Activated CD4-positive, alpha-beta T cell treated with anti-CD3 and anti-CD28 coated beads, Interleukin-2, amount 10 ng/mL, durations not matched to agents 7 days and 5 days (primary cell): ENCODE results near the gene SPANXC. TPM values are rescaled to one million over a fixed set of nuclear protein-coding genes. Genes with fewer than 3 reads are reported as not detected.
"Not testable (repeated sequence)": the region's sequence is repeated elsewhere in the genome, so short reads cannot be mapped to it uniquely, and the experiment has no call there.

Source experiments
- CTCF ChIA-PET: fragments of 350-600 bp; sonication (Branson Sonifier 250); formaldehyde crosslinking; loops from one replicate; lab custom pipeline; 2021; ENCODE audit warnings: antibody characterized with exemption; lab: Charles Lee
- POLR2A ChIA-PET: fragments of 350-600 bp; sonication (Branson Sonifier 250); formaldehyde crosslinking; loops from one replicate; lab custom pipeline; 2021; ENCODE audit warnings: antibody characterized with exemption; lab: Charles Lee
- DNase-seq: peaks from one replicate; pipeline ENCODE4 v3.0.0-alpha.2; 2020
- H3K27ac Mint-ChIP-seq: one replicate; pipeline ENCODE4 v1.8.0; 2021; ENCODE audit warnings: mild to moderate bottlenecking, moderate library complexity, mixed read lengths
- H3K27me3 Mint-ChIP-seq: one replicate; pipeline ENCODE4 v1.8.0; 2021; ENCODE audit warnings: mixed read lengths
- H3K36me3 Mint-ChIP-seq: one replicate; pipeline ENCODE4 v1.8.0; 2021; ENCODE audit warnings: low read depth, mixed read lengths
- H3K4me1 Mint-ChIP-seq: one replicate; pipeline ENCODE4 v1.8.0; 2021; ENCODE audit warnings: mixed read lengths
- H3K4me3 Mint-ChIP-seq: one replicate; pipeline ENCODE4 v1.8.0; 2021; ENCODE audit warnings: mild to moderate bottlenecking, moderate library complexity, mixed read lengths
- H3K9me3 Mint-ChIP-seq: one replicate; pipeline ENCODE4 v1.8.0; 2021; ENCODE audit warnings: mixed read lengths
- total RNA-seq, 2 experiments: library from RNA; stranded (reverse); gene quantifications; one replicate each; pipeline ENCODE4 v1.2.3, GENCODE V29; 2021

Gene SPANXC, protein sequence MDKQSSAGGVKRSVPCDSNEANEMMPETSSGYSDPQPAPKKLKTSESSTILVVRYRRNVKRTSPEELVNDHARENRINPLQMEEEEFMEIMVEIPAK
- not detected for total RNA-seq

DNA sequence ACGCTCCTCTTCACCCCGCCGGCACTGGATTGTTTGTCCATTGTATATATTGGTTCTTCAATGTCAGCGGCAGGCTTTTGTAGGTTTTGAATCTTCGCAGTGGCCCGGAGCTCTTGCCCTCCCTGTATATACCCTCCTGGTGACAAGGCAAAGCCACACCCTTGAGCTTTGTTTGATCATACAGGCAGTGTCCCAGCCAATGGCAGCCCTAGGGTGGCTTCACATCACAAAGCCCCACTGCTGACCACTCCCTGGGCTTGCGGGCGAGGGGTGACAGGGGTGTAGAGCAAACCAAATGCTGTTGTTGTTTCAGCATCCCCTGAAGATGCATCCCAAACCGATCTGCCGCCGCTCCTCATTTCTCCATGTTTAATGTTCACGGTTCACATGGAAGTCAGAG is at the start of gene SPANXC:
TSS of gene SPANXC (minus strand) at position 101 of the 400 bp plus-strand sequence. CDS start at position 41, 60 bp downstream.
- H3K27me3 Mint-ChIP-seq, H3K4me3 Mint-ChIP-seq, H3K9me3 Mint-ChIP-seq, H3K36me3 Mint-ChIP-seq, H3K27ac Mint-ChIP-seq, DNase-seq, CTCF ChIA-PET, POLR2A ChIA-PET, H3K4me1 Mint-ChIP-seq: not testable (repeated sequence)

DNA sequence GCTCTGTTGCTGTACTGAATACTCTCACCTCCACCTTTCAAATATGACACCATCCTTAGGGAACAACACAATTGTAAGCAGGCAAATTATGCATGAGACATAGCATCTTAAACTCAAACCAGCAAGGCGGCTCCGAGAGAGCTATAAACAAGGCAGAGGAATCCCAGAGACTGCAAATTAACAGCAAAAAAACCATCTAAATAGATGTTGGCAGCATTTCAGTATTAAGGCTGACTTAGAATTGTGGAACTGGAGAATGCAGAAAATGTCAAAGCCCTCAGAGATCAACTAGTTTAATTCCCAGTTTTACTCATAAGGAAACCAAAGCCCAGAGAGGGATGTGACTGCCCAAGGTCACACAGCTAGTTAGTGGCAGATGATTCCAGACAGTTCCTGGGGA is 37.2 kb upstream of the SPANXC start:
- Mint-ChIP-seq H3K27ac (no peak overlapping the region), H3K36me3 (no peaks in the 10 kb centered on the region), H3K27me3 (no peaks in the 10 kb centered on the region), H3K4me3 (no peak overlapping the region), H3K9me3 (no peaks in the 10 kb centered on the region), H3K4me1 (no peaks in the 10 kb centered on the region)
- no peak for DNase-seq
- POLR2A ChIA-PET, result no interaction called here
- CTCF ChIA-PET, result no interaction called here

DNA sequence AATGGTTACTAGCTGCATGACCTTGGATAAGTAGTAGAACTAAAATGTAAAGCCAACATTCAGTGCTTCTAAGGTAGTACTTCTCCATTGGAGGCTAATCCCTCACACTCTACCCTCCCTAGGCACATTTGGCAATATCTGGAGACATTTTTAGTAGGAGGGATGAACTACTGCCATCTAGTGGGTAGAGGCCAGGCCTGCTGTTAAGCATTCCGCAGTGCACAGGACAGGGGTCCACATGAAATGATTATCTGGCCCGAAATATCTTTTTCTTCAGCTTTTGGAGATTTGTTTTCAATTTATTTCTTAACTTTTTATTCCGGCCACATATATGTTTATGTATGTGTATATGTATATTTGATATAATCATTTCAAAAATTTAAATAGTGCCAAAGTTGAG is 36.0 kb upstream of the SPANXC start:
- Mint-ChIP-seq H3K27me3 (no peaks in the 10 kb centered on the region), H3K4me1 (no peaks in the 10 kb centered on the region), H3K27ac (no peak overlapping the region), H3K4me3 (no peak overlapping the region), H3K9me3 (no peaks in the 10 kb centered on the region), H3K36me3 (no peaks in the 10 kb centered on the region)
- ChIA-PET POLR2A (no interaction called here), CTCF (no interaction called here)
- no peak for DNase-seq

DNA sequence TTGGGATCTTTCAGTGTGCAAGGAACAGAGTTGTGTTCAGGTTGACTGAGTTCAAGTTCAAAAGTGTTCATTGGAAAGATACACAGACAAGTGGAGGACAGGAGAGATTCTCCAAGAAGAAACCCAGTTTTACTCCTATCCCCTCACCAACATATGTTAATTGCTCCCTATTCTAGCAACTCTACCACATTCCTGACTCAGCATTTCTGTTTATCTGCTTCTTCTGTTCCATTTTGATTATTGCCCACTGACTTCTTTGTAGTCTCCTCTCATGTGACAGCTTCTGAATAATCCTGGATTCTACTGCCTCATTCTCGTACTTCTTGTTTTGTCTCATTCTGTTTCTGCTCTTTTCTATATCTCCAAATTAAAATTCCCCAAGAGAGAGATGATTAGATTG is 15.8 kb upstream of the SPANXC start:
- H3K27ac Mint-ChIP-seq, result no peak overlapping the region
- H3K36me3 Mint-ChIP-seq, result no peaks in the 10 kb centered on the region
- CTCF ChIA-PET, result no interaction called here
- no peaks in the 10 kb centered on the region for H3K9me3 Mint-ChIP-seq
- DNase-seq, result no peak
- no peaks in the 10 kb centered on the region for H3K27me3 Mint-ChIP-seq
- no peak overlapping the region for H3K4me3 Mint-ChIP-seq
- POLR2A ChIA-PET, result no interaction called here
- no peaks in the 10 kb centered on the region for H3K4me1 Mint-ChIP-seq

DNA sequence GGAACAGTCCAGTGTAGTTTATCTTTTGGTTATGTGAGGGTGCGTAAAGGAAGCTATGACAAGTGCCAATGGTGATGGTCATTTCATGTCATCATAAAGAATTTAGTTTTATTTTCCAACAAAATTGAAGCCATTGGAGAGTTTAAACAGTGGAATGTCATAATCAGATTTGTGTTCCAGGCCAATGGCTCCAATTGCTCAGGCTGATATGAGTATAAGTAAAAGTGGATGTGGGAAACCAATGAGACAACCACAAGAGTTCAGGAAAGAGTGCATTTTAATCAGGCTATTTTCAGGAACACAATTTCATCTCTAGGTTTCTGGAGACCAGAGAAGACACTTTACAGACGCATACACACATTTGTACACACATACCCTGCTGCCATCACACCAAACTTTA is 20.7 kb downstream of the SPANXC start:
- no peaks in the 10 kb centered on the region for H3K27me3 Mint-ChIP-seq
- ChIA-PET POLR2A (no interaction called here), CTCF (no interaction called here)
- DNase-seq, result no peak
- H3K36me3 Mint-ChIP-seq, result no peaks in the 10 kb centered on the region
- H3K9me3 Mint-ChIP-seq, result peaks cover 3% of the 10 kb centered on the region
- no peaks in the 10 kb centered on the region for H3K4me1 Mint-ChIP-seq
- no peak overlapping the region for H3K27ac Mint-ChIP-seq
- H3K4me3 Mint-ChIP-seq, result no peak overlapping the region

DNA sequence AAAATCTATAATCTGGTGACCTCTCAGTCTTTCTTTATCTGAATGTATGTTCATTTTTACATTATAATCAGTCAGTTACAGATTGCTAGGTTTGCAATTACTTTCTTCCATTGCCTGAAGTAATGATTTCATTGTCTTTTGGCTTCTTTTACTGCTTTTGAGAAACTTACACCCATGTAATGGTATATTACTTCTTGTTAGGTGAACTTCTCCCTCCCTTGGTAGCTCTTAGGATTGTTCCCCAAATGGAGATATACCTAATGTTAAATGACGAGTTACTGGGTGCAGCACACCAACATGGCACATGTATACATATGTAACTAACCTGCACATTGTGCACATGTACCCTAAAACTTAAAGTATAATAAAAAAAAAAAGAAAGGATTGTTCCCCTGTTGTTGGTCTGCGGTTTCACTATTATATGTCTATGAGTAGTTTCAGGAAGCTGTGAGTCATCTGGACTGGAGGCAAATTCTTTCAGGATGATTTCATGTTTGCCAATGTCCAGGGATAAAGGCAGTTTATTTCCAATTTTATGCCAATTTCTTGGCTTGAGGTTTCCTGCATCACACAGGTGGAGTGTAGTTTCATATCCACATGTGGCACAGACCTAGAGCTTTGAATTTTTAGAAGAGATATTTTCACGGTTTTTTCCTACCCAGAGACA is 21.8 kb downstream of the SPANXC start:
- Mint-ChIP-seq H3K9me3 (peaks cover 3% of the 10 kb centered on the region), H3K27me3 (no peaks in the 10 kb centered on the region), H3K27ac (no peak overlapping the region), H3K36me3 (no peaks in the 10 kb centered on the region), H3K4me1 (no peaks in the 10 kb centered on the region), H3K4me3 (no peak overlapping the region)
- DNase-seq, result no peak
- POLR2A ChIA-PET, result no interaction called here
- CTCF ChIA-PET, result no interaction called here

DNA sequence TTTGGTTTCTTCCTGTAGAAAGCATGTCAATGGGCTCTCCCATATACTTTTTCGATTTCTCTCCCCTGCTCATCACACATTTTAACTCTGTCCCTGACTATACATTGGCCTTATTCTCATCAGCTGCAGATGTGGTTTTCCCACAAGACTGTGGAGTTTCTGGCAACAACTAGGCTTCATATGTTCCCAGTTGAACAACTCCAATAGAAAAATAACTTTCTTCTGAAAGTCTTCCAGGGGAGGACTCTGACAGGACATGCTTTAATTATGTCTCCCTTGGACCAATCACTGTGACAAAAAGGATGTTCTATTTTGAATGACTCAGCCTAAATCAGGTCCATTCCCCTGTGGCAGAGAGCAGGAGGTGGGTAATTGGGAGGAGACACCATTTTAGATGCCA is 28.1 kb downstream of the SPANXC start:
- no peaks in the 10 kb centered on the region for H3K9me3 Mint-ChIP-seq
- no peak overlapping the region for H3K27ac Mint-ChIP-seq
- ChIA-PET POLR2A (no interaction called here), CTCF (no interaction called here)
- DNase-seq, result no peak
- H3K36me3 Mint-ChIP-seq, result no peaks in the 10 kb centered on the region
- no peaks in the 10 kb centered on the region for H3K27me3 Mint-ChIP-seq
- H3K4me3 Mint-ChIP-seq, result no peak overlapping the region
- H3K4me1 Mint-ChIP-seq, result no peaks in the 10 kb centered on the region

DNA sequence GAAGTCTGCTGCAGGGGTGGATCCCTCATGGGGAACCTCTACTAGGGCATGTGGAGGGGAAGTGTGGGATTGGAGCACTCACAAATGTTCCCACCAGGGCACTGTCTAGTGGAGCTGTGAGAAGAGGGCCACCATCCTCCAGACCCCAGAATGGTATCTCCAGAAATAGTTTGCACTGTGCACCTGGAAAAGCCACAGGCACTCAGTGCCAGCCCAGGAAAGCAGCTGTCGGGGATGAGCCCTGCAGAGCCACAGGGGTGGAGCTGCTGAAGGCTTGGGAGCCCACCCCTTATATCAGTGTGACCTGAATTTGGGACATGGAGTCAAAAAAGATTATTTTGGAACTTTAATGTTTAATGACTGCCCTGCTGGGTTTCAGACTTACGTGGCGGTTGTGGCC is 40.4 kb downstream of the SPANXC start:
- Mint-ChIP-seq H3K27ac (no peak overlapping the region), H3K4me1 (no peaks in the 10 kb centered on the region), H3K4me3 (no peak overlapping the region), H3K9me3 (no peaks in the 10 kb centered on the region), H3K36me3 (no peaks in the 10 kb centered on the region), H3K27me3 (no peaks in the 10 kb centered on the region)
- CTCF ChIA-PET, result no interaction called here
- POLR2A ChIA-PET, result no interaction called here
- no peak for DNase-seq

Other genes with a start within 250 kb of the SPANXC start
- gene SPANXB1, start 239.9 kb downstream of the SPANXC start, total RNA-seq, result not detected
- 1 to 10 TPM; 8.0 to 8.5 TPM for gene LDOC1, start 65.4 kb downstream of the SPANXC start, total RNA-seq